ENCODE data around the gene ZDHHC12. TPM values are rescaled to one million over a fixed set of nuclear protein-coding genes. Genes with fewer than 3 reads are reported as not detected.
A peak's percentile ranks its signal among the peaks of the same experiment; 100 is the strongest.

ZDHHC12 gene
- total and polyA plus RNA-seq, 2 of the 13 experiments (the other 11 are each of a cell fraction or from before 2014, with no cell fraction given) = 25.4 to 28.0 TPM

GRCh38 chr9:128688501-128689292, 35.2 kb downstream of the ZDHHC12 start, which contains the start of gene SET (continued):
- TF ChIP-seq TAF15 (IDR thresholded peaks at IDR 0.05; ENCODE audit: low read depth, low read length, poor library complexity, severe bottlenecking) (no peak), ZNF660 (CRISPR knock-in tag; IDR thresholded peaks at IDR 0.05; ENCODE audit: borderline replicate concordance, low read depth) (no peak), RFX1 (IDR thresholded peaks at IDR 0.05) (no peak), ZNF781 (CRISPR knock-in tag; IDR thresholded peaks at IDR 0.05; ENCODE audit: borderline replicate concordance, not compliant biosample characterization) (no peak), ZBTB20 (CRISPR knock-in tag; IDR thresholded peaks at IDR 0.05; ENCODE audit: borderline replicate concordance, low read depth) (peak; percentile 39; the same call in 1 of the 2 replicates), SRSF1 (optimal IDR thresholded peaks at IDR 0.05; ENCODE audit: low read depth, low read length) (no peak), ZNF570 (CRISPR knock-in tag; IDR thresholded peaks at IDR 0.05; ENCODE audit: borderline replicate concordance) (no peak), ZNF609 (CRISPR knock-in tag; IDR thresholded peaks at IDR 0.05; ENCODE audit: borderline replicate concordance) (no peak), ZNF841 (CRISPR knock-in tag; IDR thresholded peaks at IDR 0.05; ENCODE audit: borderline replicate concordance) (no peak), TCF12 (IDR thresholded peaks at IDR 0.05) (no peak), TCF12 (CRISPR knock-in tag; IDR thresholded peaks at IDR 0.05) (no peak), MZF1 (CRISPR knock-in tag; IDR thresholded peaks at IDR 0.05; ENCODE audit: borderline replicate concordance) (no peak), AHDC1 (CRISPR knock-in tag; IDR thresholded peaks at IDR 0.05; ENCODE audit: borderline replicate concordance) (no peak), ZNF296 (CRISPR knock-in tag; conservative IDR thresholded peaks at IDR 0.05) (no peak), SRF (IDR thresholded peaks at IDR 0.05; ENCODE audit: low read depth, low read length) (no peak)
- TF ChIP-seq, protein P1, sequence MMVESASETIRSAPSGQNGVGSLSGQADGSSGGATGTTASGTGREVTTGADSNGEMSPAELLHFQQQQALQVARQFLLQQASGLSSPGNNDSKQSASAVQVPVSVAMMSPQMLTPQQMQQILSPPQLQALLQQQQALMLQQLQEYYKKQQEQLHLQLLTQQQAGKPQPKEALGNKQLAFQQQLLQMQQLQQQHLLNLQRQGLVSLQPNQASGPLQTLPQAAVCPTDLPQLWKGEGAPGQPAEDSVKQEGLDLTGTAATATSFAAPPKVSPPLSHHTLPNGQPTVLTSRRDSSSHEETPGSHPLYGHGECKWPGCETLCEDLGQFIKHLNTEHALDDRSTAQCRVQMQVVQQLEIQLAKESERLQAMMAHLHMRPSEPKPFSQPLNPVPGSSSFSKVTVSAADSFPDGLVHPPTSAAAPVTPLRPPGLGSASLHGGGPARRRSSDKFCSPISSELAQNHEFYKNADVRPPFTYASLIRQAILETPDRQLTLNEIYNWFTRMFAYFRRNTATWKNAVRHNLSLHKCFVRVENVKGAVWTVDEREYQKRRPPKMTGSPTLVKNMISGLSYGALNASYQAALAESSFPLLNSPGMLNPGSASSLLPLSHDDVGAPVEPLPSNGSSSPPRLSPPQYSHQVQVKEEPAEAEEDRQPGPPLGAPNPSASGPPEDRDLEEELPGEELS (CRISPR knock-in tag; IDR thresholded peaks at IDR 0.05) = no peak

All from HepG2 (cell line).